GM20000 (cell line): ENCODE data around the gene JPH2.
A peak's percentile ranks its signal among the peaks of the same experiment; 100 is the strongest.

Source experiments
- DNase-seq: peaks from one replicate; pipeline ENCODE4 v3.0.0; 2012; ENCODE audit warnings: low spot score
- CTCF ChIP-seq: IDR thresholded peaks from 2 replicates; pipeline ENCODE4 v1.5.1; 2012; ENCODE audit warnings: mild to moderate bottlenecking, control low read depth; ENCODE audit errors: extremely low read depth, missing control alignments

The JPH2 gene

GRCh38 chr20:44219170-44219730 lies 32.3 kb upstream of the JPH2 start:
- no peak for DNase-seq
- no peak for TF ChIP-seq CTCF

- no peak for DNase-seq
- no peak for TF ChIP-seq CTCF
These were observed 31.5 kb upstream of the JPH2 start for GRCh38 chr20:44218446-44218845.

GRCh38 chr20:44217342-44218092 lies 30.5 kb upstream of the JPH2 start:
- peak; percentile 91 for TF ChIP-seq CTCF
- peak; percentile 54 for DNase-seq

- peak; percentile 84 for TF ChIP-seq CTCF
- peak; percentile 60 for DNase-seq
These were observed 28.1 kb upstream of the JPH2 start for GRCh38 chr20:44215125-44215524.

GRCh38 chr20:44212792-44213191 lies 25.8 kb upstream of the JPH2 start:
- TF ChIP-seq CTCF, result no peak
- DNase-seq, result no peak

- no peak for DNase-seq
- TF ChIP-seq CTCF, result no peak
These were observed 24.4 kb upstream of the JPH2 start for GRCh38 chr20:44211177-44212039.
